SK-N-SH (cell line): Measurements from ENCODE around the gene HPCAL1.

Experiments used
- CTCF ChIP-seq: fragments of 200-600 bp; sonication (generic); IDR thresholded peaks from 2 replicates; pipeline ENCODE4 v1.6.1; 2017; ENCODE audit warnings: antibody characterized with exemption, mild to moderate bottlenecking, moderate library complexity
- POLR2AphosphoS5 ChIP-seq: IDR thresholded peaks from 2 replicates; pipeline ENCODE4 v1.6.1; 2012; ENCODE audit warnings: low read depth, low read length

GRCh38 chr2:10320575-10320931, 17.8 kb downstream of the HPCAL1 start:
- TF ChIP-seq CTCF (no peak), POLR2AphosphoS5 (no peak)
